Caco-2 (cell line): ENCODE results near the gene TUBA3D. TPM values are rescaled to one million over a fixed set of nuclear protein-coding genes. Genes with fewer than 3 reads are reported as not detected.
"Not testable (repeated sequence)": the region's sequence is repeated elsewhere in the genome, so short reads cannot be mapped to it uniquely, and the experiment has no call there.

Experiments
- BruUV-seq: library from RNA; stranded (reverse); fragments of 400-500 nt; replicated peaks from 2 replicates; lab custom pipeline; 2021; lab: Mats Ljungman, UMichigan
- CTCF ChIA-PET: fragments of 300-600 bp; sonication (Branson Sonifier 250); formaldehyde crosslinking; loops from one replicate; lab custom pipeline; 2022; ENCODE audit warnings: antibody characterized with exemption; lab: Charles Lee
- POLR2A ChIA-PET: fragments of 300-600 bp; sonication (Branson Sonifier 250); formaldehyde crosslinking; loops from one replicate; lab custom pipeline; 2022; ENCODE audit warnings: antibody characterized with exemption; lab: Charles Lee
- DNase-seq, 2 experiments: peaks; one replicate each; pipeline versions ENCODE4 v3.0.0 to v3.0.0-alpha.2; 2020 to 2022
- H3K27me3 ChIP-seq: replicated peaks from 2 replicates; pipeline ENCODE4 v1.6.0; 2011; ENCODE audit warnings: low read length; ENCODE audit not compliant: control insufficient read depth, insufficient read depth
- H3K36me3 ChIP-seq: 2 replicates; pipeline ENCODE4 v1.5.1; 2011; ENCODE audit warnings: low read length; ENCODE audit not compliant: control insufficient read depth, insufficient read depth
- H3K4me1 ChIP-seq: fragments of 250-450 bp; sonication (Bioruptor Pico); 2 replicates; pipeline ENCODE4 v1.5.1; 2020; ENCODE audit warnings: mild to moderate bottlenecking
- H3K4me3 ChIP-seq: 2 replicates; pipeline ENCODE4 v1.5.1; 2011; ENCODE audit warnings: low read depth, mild to moderate bottlenecking, control low read depth, low read length
- H3K9me3 ChIP-seq: fragments of 250-450 bp; sonication (Bioruptor Pico); 2 replicates; pipeline ENCODE4 v1.5.1; 2020; ENCODE audit warnings: mild to moderate bottlenecking, moderate library complexity
- H3K27ac Mint-ChIP-seq: one replicate; pipeline ENCODE4 v1.8.0; 2022; ENCODE audit warnings: mixed read lengths; ENCODE audit not compliant: unreplicated experiment
- H3K27me3 Mint-ChIP-seq: one replicate; pipeline ENCODE4 v1.8.0; 2022; ENCODE audit warnings: mixed read lengths; ENCODE audit not compliant: insufficient read depth, unreplicated experiment
- H3K36me3 Mint-ChIP-seq: one replicate; pipeline ENCODE4 v1.8.0; 2022; ENCODE audit warnings: mild to moderate bottlenecking, mixed read lengths; ENCODE audit not compliant: insufficient read depth, unreplicated experiment
- H3K4me1 Mint-ChIP-seq: one replicate; pipeline ENCODE4 v1.8.0; 2022; ENCODE audit warnings: low read depth, mixed read lengths; ENCODE audit not compliant: unreplicated experiment
- H3K4me3 Mint-ChIP-seq: one replicate; pipeline ENCODE4 v1.8.0; 2022; ENCODE audit warnings: mild to moderate bottlenecking, moderate library complexity, mixed read lengths; ENCODE audit not compliant: unreplicated experiment
- H3K9me3 Mint-ChIP-seq: one replicate; pipeline ENCODE4 v1.8.0; 2022; ENCODE audit warnings: mixed read lengths; ENCODE audit not compliant: unreplicated experiment
- intact Hi-C: fragments of 100-400 bp; cut with micrococcal nuclease; formaldehyde crosslinking; loops from one replicate; pipeline ENCODE4 v1.10.0; 2022; ENCODE audit not compliant: unreplicated experiment
- total RNA-seq: library from RNA; stranded (reverse); gene quantifications from 2 replicates; pipeline ENCODE4 v1.2.3, GENCODE V29; 2022

TUBA3D gene
- total RNA-seq, 1 experiment from 2014 or later, result not detected

DNA sequence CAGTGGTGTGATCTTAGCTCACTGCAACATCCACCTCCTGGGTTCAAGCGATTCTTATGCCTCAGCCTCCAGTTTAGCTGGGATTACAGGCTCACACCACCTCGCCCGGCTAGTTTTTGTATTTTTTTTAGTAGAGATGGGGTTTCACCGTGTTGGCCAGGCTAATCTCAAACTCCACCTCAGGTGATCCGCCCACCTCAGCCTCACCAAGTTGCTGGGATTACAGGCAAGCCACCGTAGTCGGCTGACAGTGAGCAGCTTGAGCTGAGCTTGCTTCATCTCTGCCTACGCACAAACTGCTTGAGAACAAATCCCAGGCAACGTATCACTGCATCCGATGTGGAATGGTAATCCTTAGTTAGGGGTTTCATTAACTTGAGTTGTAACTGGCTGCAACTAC is 8.2 kb upstream of the TUBA3D start:
- H3K36me3 Mint-ChIP-seq, H3K4me1 Mint-ChIP-seq, BruUV-seq, H3K9me3 Mint-ChIP-seq, POLR2A ChIA-PET, H3K4me1 ChIP-seq, H3K4me3 Mint-ChIP-seq, H3K27me3 Mint-ChIP-seq, H3K4me3 ChIP-seq, H3K27me3 ChIP-seq, CTCF ChIA-PET, H3K36me3 ChIP-seq, H3K27ac Mint-ChIP-seq, DNase-seq, H3K9me3 ChIP-seq, intact Hi-C loops: not testable (repeated sequence)

DNA sequence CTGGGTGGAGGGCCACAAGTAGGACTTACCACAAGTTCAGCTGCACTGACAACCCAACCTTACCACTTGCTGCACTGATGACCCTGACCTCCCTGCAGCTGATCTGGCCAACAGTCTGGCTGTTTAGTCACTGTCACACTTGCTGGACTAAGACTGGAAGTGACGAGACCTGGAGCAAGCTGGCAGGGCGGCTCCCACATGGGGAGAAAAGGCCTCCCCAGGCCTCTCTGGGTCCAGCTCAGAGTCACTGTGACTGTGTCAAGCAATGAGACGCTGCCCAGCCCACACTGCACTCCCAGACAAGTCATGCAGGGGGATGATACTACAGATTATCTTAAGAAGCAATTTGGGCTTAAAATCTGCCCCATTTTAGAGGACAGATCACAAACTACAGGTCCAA is 5.0 kb upstream of the TUBA3D start:
- H3K4me3 ChIP-seq, H3K9me3 Mint-ChIP-seq, H3K36me3 Mint-ChIP-seq, H3K4me1 Mint-ChIP-seq, CTCF ChIA-PET, H3K27ac Mint-ChIP-seq, H3K4me1 ChIP-seq, H3K9me3 ChIP-seq, DNase-seq, H3K27me3 ChIP-seq, H3K4me3 Mint-ChIP-seq, H3K27me3 Mint-ChIP-seq, BruUV-seq, intact Hi-C loops, POLR2A ChIA-PET, H3K36me3 ChIP-seq: not testable (repeated sequence)

DNA sequence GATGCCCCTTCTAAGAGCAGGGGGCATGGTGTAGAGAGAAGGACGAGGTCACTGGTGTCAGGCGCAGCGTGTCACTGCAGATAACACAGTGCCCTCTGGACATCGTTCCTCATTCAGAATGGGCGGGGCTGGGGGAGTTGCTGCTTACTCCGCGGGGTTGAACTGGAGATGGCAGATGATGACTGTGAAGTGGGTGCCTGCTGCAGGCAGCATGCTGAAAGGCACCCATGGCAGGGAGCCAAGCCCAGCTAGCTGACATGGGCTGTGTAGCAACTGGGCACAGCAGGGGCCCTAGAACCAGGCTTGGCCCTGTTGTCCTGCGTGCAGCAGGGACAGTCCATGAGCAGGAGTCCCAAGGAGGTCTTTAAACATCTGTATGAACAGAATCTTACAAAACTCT is 4.3 kb upstream of the TUBA3D start:
- BruUV-seq, H3K9me3 ChIP-seq, H3K36me3 ChIP-seq, CTCF ChIA-PET, H3K4me3 ChIP-seq, H3K27ac Mint-ChIP-seq, POLR2A ChIA-PET, H3K9me3 Mint-ChIP-seq, H3K27me3 Mint-ChIP-seq, H3K4me1 Mint-ChIP-seq, H3K4me3 Mint-ChIP-seq, intact Hi-C loops, H3K27me3 ChIP-seq, H3K36me3 Mint-ChIP-seq, H3K4me1 ChIP-seq: not testable (repeated sequence)
- peak; percentile 45 to 68 for DNase-seq

DNA sequence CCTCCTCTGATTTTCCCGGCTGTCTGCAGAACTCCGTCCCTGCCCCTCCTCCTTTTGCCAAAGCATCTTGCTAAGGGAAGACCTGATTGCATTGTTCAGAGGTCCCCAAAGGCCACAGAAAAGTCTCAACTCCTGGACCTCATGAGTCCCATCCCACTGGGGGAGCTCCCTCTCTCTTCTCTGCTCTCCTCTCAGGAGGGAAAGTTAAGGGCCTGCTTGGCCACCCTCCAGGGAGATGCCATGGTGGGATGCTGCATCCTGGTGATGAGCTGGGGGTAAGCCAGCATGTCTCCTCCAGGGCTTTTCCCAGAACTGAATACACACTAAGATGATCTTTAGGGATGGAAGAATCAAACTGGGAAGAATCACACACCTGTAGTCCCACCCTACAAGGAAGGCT is 2.7 kb upstream of the TUBA3D start:
- H3K9me3 Mint-ChIP-seq, H3K4me3 Mint-ChIP-seq, intact Hi-C loops, H3K36me3 Mint-ChIP-seq, H3K36me3 ChIP-seq, H3K27me3 ChIP-seq, CTCF ChIA-PET, H3K4me3 ChIP-seq, DNase-seq, H3K9me3 ChIP-seq, H3K4me1 ChIP-seq, H3K27ac Mint-ChIP-seq, H3K4me1 Mint-ChIP-seq, POLR2A ChIA-PET, H3K27me3 Mint-ChIP-seq, BruUV-seq: not testable (repeated sequence)

DNA sequence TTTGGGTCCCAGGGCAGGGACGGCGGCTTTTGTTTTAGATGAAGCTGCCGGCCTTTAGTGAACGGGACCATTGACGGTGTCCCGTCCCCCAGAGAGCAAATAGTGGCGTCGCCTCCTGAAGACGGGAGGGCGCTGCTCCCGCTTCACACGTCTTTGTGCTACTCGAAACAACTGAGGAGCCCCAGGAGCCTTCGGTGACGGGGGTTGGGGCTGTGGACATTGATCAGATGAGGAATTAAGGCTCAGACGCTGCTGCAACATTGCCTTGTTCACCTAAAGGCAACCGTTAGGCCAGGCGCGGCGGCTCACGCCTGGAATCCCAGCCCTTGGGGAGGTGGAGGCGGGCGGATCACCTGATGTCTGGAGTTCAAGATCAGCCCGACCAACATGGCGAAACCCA is 444 bp downstream of the TUBA3D start:
- H3K36me3 ChIP-seq, H3K27me3 ChIP-seq, H3K4me3 ChIP-seq, H3K9me3 ChIP-seq, intact Hi-C loops, H3K4me1 ChIP-seq, H3K9me3 Mint-ChIP-seq, H3K27ac Mint-ChIP-seq, POLR2A ChIA-PET, DNase-seq, BruUV-seq, H3K27me3 Mint-ChIP-seq, H3K4me3 Mint-ChIP-seq, H3K36me3 Mint-ChIP-seq, H3K4me1 Mint-ChIP-seq: not testable (repeated sequence)
- CTCF ChIA-PET, result interaction anchor here (0.7 kb wide), 1 partner anchor 49 kb away, joined by 3 read pairs; no protein-coding TSS in a partner anchor

DNA sequence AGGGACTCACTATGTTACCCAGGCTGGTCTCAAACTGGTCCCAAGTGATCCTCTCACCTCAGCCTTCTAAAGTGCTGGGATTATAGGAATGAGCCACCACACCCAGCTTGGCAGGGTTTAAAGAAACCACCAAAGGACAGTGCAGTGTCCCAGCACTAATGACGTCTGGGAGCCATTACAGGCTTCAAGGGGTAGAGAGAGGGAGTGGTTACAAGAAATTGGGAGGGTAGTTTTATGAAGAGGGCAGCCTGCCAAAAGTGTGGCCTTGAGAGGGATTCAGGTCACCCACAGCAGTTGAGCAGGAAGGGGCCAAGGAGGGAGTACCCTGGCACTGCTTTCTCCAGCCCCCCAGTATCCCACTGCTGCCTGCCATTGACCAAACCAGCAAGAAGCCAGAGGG is 1.3 kb downstream of the TUBA3D start:
- CTCF ChIA-PET, H3K4me3 Mint-ChIP-seq, H3K4me1 Mint-ChIP-seq, H3K36me3 Mint-ChIP-seq, H3K27me3 Mint-ChIP-seq, H3K36me3 ChIP-seq, H3K4me3 ChIP-seq, H3K27ac Mint-ChIP-seq, DNase-seq, POLR2A ChIA-PET, H3K27me3 ChIP-seq, H3K4me1 ChIP-seq, BruUV-seq, H3K9me3 Mint-ChIP-seq, intact Hi-C loops, H3K9me3 ChIP-seq: not testable (repeated sequence)

DNA sequence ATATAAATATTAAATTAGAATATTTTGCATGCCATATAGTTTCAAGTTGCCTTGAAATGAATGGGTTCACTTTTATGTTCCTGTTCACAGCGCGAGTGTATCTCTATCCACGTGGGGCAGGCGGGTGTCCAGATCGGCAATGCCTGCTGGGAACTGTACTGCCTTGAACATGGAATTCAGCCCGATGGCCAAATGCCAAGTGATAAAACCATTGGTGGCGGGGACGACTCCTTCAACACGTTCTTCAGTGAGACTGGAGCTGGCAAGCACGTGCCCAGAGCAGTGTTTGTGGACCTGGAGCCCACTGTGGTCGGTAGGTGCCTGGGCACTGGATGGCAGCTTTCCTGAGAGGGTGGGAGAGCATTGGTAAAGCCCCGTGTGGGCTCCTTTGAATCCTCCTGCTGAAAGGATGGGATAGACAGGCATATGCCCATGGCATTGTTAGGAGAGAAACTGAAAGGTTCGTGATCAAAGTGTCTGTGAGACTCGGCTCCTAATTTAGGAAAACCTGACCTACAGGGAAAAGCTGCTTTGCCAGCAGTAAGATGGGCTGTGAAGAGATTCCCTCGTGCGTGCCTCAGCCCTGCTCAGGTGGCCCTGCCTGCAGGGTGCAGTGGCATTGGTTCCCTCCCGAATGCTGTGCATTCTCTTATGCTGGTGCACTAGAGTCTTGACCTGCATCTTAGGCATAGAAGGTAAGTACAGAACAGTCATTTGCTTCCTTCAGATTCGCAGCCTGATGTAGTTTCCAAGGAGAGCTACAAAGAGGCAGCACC is 2.3 kb downstream of the TUBA3D start:
- H3K27me3 Mint-ChIP-seq, H3K27me3 ChIP-seq, H3K36me3 ChIP-seq, H3K4me1 Mint-ChIP-seq, H3K27ac Mint-ChIP-seq, H3K4me3 ChIP-seq, intact Hi-C loops, DNase-seq, H3K4me1 ChIP-seq, H3K36me3 Mint-ChIP-seq, BruUV-seq, H3K9me3 Mint-ChIP-seq, H3K4me3 Mint-ChIP-seq, POLR2A ChIA-PET, H3K9me3 ChIP-seq: not testable (repeated sequence)
- CTCF ChIA-PET, result interaction anchor here (1.1 kb wide), 1 partner anchor 15 kb away, joined by 3 read pairs; no protein-coding TSS in a partner anchor
